ENCODE data around the gene TUBB8. TPM values are rescaled to one million over a fixed set of nuclear protein-coding genes. Genes with fewer than 3 reads are reported as not detected.

The TUBB8 gene
- 0.11 and 0.16 TPM in 2 replicates for polyA plus RNA-seq (2011; rRNA removed)
- polyA plus RNA-seq (2012; cell fraction: cytosol; rRNA removed): 0.08 TPM in 1 of 2 replicates, not detected in the other
- polyA plus RNA-seq (2012; cell fraction: nucleus; rRNA removed): 0.40 and 0.50 TPM in 2 replicates
- not detected in 3 replicates for polyA plus RNA-seq (2017; fragmentation: RNase III; extraction: RNeasy Plus Mini Kit Qiagen cat#74134 plus additional on column Dnase treatment)
- not detected in 2 replicates for polyA minus RNA-seq (2011; rRNA and poly(A)+ RNA removed)

DNA sequence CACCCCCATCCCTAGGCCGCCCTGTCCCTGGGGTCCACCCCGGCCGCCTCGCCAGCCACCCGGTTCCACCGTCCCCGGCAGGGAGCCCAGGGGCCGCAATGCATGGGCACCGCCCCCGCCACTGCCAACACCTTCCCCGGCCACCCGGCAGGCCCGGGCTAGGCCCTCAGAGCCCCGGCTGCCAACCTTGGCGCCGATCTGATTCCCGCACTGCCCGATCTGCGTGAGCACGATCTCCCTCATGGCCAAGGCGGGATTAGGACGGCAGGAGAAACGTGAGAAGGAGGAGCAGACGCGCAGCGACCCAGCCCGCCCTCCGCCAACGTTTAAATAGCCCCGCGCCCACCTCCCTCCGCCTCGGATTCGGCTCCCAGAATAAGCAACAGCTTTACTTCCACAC, at the start of gene TUBB8:
Gene TUBB8 (minus strand): TSS at position 301 of the 400 bp plus-strand sequence. CDS start 58 bp downstream, at position 243.
- no peak within 1 kb of the TSS for H3K27ac ChIP-seq
- no peak within 1 kb of the TSS for H3K4me3 ChIP-seq
- no peak for TF ChIP-seq ZFP36 (IDR thresholded peaks at IDR 0.05; ENCODE audit: borderline replicate concordance, partially characterized antibody)
- no peak for TF ChIP-seq GATA3 (IDR thresholded peaks at IDR 0.05; ENCODE audit: borderline replicate concordance)
- DNase-seq (ENCODE audit: low read depth in 1 of 2, low spot score in 1 of 2): no peak
- no peaks in the 10 kb centered on the region for H3K9me3 ChIP-seq
- 74% methylated on average over 22 of the region's 34 CpGs for WGBS (ENCODE audit: missing lambda C conversion rate)
- no peaks in the 10 kb centered on the region for H3K4me1 ChIP-seq
- no peak within 1 kb of the TSS for H3K4me2 ChIP-seq
- FAIRE-seq: no peak
- ATAC-seq: no peak
- ChIA-PET CTCF (no interaction called here), POLR2A (no interaction called here)

DNA sequence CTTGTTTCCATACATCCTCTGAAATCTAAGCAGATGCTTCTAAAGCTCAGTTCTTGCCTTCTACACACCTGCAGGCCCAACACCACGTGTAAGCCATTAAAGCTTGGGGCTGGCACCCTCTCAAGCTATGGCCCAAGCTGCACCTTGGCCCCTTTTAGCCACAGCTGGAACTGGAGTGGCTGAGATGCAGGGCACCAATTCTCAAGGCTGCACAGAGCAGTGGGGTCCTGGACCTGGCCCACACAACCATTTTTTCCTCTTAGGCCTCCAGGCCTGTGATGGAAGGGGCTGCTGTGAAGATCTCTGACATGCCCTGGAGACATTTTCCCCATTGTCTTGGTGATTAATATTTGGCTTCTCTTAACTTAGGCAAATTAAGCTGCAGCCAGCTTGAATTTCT, 47.4 kb upstream of the TUBB8 start:
- no peak for TF ChIP-seq ZC3H11A (IDR thresholded peaks at IDR 0.05)
- peak; percentile 93 for TF ChIP-seq ZFP36 (IDR thresholded peaks at IDR 0.05; ENCODE audit: borderline replicate concordance, partially characterized antibody)
- TF ChIP-seq, protein P1, sequence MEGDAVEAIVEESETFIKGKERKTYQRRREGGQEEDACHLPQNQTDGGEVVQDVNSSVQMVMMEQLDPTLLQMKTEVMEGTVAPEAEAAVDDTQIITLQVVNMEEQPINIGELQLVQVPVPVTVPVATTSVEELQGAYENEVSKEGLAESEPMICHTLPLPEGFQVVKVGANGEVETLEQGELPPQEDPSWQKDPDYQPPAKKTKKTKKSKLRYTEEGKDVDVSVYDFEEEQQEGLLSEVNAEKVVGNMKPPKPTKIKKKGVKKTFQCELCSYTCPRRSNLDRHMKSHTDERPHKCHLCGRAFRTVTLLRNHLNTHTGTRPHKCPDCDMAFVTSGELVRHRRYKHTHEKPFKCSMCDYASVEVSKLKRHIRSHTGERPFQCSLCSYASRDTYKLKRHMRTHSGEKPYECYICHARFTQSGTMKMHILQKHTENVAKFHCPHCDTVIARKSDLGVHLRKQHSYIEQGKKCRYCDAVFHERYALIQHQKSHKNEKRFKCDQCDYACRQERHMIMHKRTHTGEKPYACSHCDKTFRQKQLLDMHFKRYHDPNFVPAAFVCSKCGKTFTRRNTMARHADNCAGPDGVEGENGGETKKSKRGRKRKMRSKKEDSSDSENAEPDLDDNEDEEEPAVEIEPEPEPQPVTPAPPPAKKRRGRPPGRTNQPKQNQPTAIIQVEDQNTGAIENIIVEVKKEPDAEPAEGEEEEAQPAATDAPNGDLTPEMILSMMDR (IDR thresholded peaks at IDR 0.05): no peak
- TF ChIP-seq, protein P2, sequence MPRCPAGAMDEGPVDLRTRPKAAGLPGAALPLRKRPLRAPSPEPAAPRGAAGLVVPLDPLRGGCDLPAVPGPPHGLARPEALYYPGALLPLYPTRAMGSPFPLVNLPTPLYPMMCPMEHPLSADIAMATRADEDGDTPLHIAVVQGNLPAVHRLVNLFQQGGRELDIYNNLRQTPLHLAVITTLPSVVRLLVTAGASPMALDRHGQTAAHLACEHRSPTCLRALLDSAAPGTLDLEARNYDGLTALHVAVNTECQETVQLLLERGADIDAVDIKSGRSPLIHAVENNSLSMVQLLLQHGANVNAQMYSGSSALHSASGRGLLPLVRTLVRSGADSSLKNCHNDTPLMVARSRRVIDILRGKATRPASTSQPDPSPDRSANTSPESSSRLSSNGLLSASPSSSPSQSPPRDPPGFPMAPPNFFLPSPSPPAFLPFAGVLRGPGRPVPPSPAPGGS (IDR thresholded peaks at IDR 0.05): no peak
- TF ChIP-seq HOXB13 (CRISPR knock-in tag; IDR thresholded peaks at IDR 0.05; ENCODE audit: low read depth): no peak
- no peak for TF ChIP-seq POLR2A (IDR thresholded peaks at IDR 0.05; ENCODE audit: low read length)
- no peak for TF ChIP-seq FOSB (CRISPR knock-in tag; IDR thresholded peaks at IDR 0.05)
- no peak for TF ChIP-seq FOSL2 (IDR thresholded peaks at IDR 0.05)
- TF ChIP-seq FOSL2 (CRISPR knock-in tag; IDR thresholded peaks at IDR 0.05): no peak
- Histone ChIP-seq H3K9me3 (peaks cover 28% of the 10 kb centered on the region; the same call in 2 of the 3 replicates), H3K4me1 (no peaks in the 10 kb centered on the region), H3K4me2 (no peak overlapping the region), H3K27ac (no peak overlapping the region), H3K4me3 (no peak overlapping the region)
- WGBS (ENCODE audit: missing lambda C conversion rate): 8% methylated on average over 1 of the region's 1 CpG
- POLR2A ChIA-PET: no interaction called here
- FAIRE-seq (no peak), DNase-seq (ENCODE audit: low read depth in 1 of 2, low spot score in 1 of 2) (no peak), ATAC-seq (no peak)
- CTCF ChIA-PET: interaction anchor here (0.7 to 0.9 kb wide), 2 partner anchors 10 to 46 kb away, joined by 3 to 4 read pairs; no protein-coding TSS in a partner anchor

DNA sequence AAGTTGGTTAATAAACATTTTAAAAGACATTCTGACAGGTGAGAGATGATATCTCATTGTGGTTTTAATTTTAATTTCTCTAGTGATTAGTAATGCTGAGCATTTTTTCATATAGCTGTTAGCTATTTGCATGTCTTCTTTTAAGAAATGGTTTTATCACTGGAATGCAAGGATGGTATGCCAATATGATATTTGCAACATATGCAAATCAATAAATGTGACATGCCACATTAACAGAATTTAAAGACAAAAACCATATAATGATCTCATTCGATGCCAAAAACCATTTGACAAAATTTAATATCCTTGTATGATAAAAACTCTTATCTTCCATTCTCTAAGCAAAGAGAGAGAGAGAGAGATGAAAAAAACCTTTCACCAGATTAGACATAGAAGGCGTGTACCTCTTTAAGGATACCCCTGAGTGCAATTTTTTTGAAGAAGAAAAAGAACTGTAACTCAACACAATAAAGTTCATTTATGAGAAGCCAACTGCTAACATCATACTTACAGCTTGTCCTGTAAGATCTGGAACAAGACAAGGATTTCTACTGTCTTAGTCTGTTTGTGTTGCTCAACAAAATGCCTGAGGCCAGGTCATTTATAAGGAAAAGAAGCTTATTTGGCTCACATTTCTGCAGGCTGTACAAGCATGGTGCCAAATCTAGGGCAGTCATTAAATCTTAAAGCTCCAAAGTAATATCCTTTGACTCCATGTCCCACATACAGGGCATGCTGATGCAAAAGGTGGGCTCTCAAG, 46.4 kb upstream of the TUBB8 start:
- Histone ChIP-seq H3K9me3 (peaks cover 28% of the 10 kb centered on the region; the same call in 2 of the 3 replicates), H3K4me2 (no peak overlapping the region), H3K27ac (no peak overlapping the region), H3K4me1 (no peaks in the 10 kb centered on the region), H3K4me3 (no peak overlapping the region)
- ChIA-PET CTCF (interaction anchor here (0.5 to 1.9 kb wide), 2 partner anchors 19 kb away, joined by 3 to 7 read pairs; no protein-coding TSS in a partner anchor), POLR2A (no interaction called here)
- WGBS (ENCODE audit: missing lambda C conversion rate): 3% methylated on average over 2 of the region's 2 CpGs
- no peak for DNase-seq (ENCODE audit: low read depth in 1 of 2, low spot score in 1 of 2)
- no peak for ATAC-seq
- no peak for TF ChIP-seq ZC3H11A (IDR thresholded peaks at IDR 0.05)
- TF ChIP-seq FOSL2 (IDR thresholded peaks at IDR 0.05): no peak
- no peak for TF ChIP-seq FOSL2 (CRISPR knock-in tag; IDR thresholded peaks at IDR 0.05)
- TF ChIP-seq, protein P3, sequence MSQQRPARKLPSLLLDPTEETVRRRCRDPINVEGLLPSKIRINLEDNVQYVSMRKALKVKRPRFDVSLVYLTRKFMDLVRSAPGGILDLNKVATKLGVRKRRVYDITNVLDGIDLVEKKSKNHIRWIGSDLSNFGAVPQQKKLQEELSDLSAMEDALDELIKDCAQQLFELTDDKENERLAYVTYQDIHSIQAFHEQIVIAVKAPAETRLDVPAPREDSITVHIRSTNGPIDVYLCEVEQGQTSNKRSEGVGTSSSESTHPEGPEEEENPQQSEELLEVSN (IDR thresholded peaks at IDR 0.05; ENCODE audit: borderline replicate concordance, low read depth): no peak
- TF ChIP-seq MYC (IDR thresholded peaks at IDR 0.05; ENCODE audit: borderline replicate concordance, low read length): no peak
- no peak for TF ChIP-seq SREBF2 (IDR thresholded peaks at IDR 0.05)
- TF ChIP-seq NPAS2 (CRISPR knock-in tag; IDR thresholded peaks at IDR 0.05; ENCODE audit: borderline replicate concordance): no peak
- no peak for TF ChIP-seq CHD2 (IDR thresholded peaks at IDR 0.05; ENCODE audit: low read length, partially characterized antibody)
- no peak for FAIRE-seq

Data from A549 (cell line).